ENCODE data around the gene NAB2. TPM values are rescaled to one million over a fixed set of nuclear protein-coding genes. Genes with fewer than 3 reads are reported as not detected.

NAB2 gene
- total and polyA plus RNA-seq, 4 donors, result 1.9 to 10.0 (median 6.2) TPM

DNA sequence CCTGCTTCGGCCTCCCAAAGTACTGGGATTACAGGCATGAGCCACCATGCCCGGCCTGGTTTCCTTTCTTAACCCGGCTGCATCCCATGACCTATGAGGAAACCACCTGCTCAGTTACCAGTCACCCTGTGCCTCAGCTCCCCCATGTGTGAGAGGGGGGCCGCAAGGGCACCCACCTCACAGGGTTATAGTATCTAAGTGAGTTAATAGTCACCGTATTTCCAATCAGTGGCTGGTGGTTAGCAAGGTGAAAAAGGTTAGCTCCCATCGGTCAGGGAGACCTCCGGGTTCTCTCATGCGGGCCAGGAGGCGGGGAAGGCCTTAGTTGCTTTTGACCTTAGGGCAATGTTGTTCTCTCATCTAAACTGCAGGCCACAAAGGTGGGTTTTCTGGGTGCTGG lies 46.0 kb downstream of the NAB2 start (continued):
- TF ChIP-seq, protein P1, sequence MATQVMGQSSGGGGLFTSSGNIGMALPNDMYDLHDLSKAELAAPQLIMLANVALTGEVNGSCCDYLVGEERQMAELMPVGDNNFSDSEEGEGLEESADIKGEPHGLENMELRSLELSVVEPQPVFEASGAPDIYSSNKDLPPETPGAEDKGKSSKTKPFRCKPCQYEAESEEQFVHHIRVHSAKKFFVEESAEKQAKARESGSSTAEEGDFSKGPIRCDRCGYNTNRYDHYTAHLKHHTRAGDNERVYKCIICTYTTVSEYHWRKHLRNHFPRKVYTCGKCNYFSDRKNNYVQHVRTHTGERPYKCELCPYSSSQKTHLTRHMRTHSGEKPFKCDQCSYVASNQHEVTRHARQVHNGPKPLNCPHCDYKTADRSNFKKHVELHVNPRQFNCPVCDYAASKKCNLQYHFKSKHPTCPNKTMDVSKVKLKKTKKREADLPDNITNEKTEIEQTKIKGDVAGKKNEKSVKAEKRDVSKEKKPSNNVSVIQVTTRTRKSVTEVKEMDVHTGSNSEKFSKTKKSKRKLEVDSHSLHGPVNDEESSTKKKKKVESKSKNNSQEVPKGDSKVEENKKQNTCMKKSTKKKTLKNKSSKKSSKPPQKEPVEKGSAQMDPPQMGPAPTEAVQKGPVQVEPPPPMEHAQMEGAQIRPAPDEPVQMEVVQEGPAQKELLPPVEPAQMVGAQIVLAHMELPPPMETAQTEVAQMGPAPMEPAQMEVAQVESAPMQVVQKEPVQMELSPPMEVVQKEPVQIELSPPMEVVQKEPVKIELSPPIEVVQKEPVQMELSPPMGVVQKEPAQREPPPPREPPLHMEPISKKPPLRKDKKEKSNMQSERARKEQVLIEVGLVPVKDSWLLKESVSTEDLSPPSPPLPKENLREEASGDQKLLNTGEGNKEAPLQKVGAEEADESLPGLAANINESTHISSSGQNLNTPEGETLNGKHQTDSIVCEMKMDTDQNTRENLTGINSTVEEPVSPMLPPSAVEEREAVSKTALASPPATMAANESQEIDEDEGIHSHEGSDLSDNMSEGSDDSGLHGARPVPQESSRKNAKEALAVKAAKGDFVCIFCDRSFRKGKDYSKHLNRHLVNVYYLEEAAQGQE (IDR thresholded peaks at IDR 0.05), result no peak
- no peak for TF ChIP-seq HNF4A (conservative IDR thresholded peaks at IDR 0.05)
- TF ChIP-seq HNF4G (IDR thresholded peaks at IDR 0.05), result no peak

DNA sequence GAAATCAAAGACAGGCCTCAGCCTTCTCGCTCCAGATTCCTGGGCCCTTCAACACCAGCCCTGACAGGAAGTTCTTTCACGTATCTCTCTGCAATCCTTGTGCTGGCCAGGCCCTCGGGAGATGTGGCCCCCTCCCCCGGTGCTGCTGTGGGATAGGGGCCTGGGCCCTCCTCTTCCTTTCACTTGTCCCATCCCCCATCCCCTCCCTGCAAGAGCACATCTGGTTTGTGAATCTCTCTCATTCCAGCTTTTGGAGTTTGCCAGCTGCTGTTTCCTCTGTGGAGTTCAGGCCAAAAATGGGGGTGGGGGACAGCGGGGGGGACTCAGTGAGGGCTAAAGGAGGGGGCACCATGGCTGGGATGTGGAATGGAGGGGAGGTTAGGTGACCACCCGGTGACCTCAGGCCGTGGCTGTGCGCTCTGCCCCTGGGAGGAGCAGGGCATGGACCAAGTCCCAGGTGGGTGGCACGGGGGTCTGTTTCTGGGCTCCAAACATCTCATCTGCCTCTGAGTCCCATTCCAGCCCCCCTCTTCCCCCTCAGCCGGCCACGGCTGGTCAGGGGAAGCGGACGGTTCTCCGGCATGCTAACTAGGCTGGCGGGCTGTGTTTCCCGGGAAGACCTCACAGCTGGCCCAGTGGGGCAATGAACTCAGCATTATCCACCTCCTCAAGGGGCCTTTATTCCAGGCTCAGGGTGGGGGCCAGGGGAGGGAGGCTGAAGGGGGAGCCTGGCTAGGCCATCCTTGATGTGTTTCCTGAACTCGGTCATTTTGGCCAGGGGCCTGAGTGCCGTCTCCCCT lies 46.8 kb downstream of the NAB2 start:
- H3K27me3 ChIP-seq (ENCODE audit: control insufficient read depth in 4 of 4, insufficient read depth in 4 of 4, low read length in 3 of 4), result no peaks in the 10 kb centered on the region
- H3K9ac ChIP-seq (ENCODE audit: low read depth in 1 of 2, low read length in 2 of 2), result no peak overlapping the region
- H3K36me3 ChIP-seq (ENCODE audit: control insufficient read depth in 4 of 4, insufficient read depth in 3 of 4, low read depth in 1 of 4, low read length in 3 of 4), result peaks cover 0 to 2% (median 1%) of the 10 kb centered on the region in 4 donors
- H3K4me3 ChIP-seq (ENCODE audit: low read depth in 1 of 3, low read length in 3 of 3), result no peak overlapping the region
- no peak for DNase-seq (ENCODE audit: low spot score)
- no peak for TF ChIP-seq EGR1 (IDR thresholded peaks at IDR 0.05; ENCODE audit: low read depth in 2 of 2)
- TF ChIP-seq RAD21 (IDR thresholded peaks at IDR 0.05), result no peak
- peak; percentile 18 for TF ChIP-seq SP1 (IDR thresholded peaks at IDR 0.05)
- no peak for TF ChIP-seq JUND (IDR thresholded peaks at IDR 0.05)
- TF ChIP-seq RXRA (IDR thresholded peaks at IDR 0.05), result peak; percentile 41 to 52
- WGBS, result 50% methylated on average over 18 of the region's 18 CpGs
- H3K27ac ChIP-seq (ENCODE audit: low read depth in 1 of 2, low read length in 2 of 2), result peak overlapping the region; percentile 83 to 84
- no peaks in the 10 kb centered on the region for H3K9me3 ChIP-seq (ENCODE audit: control insufficient read depth in 4 of 4, low read length in 3 of 4)
- H3K4me1 ChIP-seq (ENCODE audit: control insufficient read depth in 4 of 4, insufficient read depth in 4 of 4, low read length in 3 of 4), result peaks cover 46 to 96% (median 81%) of the 10 kb centered on the region in 4 donors

DNA sequence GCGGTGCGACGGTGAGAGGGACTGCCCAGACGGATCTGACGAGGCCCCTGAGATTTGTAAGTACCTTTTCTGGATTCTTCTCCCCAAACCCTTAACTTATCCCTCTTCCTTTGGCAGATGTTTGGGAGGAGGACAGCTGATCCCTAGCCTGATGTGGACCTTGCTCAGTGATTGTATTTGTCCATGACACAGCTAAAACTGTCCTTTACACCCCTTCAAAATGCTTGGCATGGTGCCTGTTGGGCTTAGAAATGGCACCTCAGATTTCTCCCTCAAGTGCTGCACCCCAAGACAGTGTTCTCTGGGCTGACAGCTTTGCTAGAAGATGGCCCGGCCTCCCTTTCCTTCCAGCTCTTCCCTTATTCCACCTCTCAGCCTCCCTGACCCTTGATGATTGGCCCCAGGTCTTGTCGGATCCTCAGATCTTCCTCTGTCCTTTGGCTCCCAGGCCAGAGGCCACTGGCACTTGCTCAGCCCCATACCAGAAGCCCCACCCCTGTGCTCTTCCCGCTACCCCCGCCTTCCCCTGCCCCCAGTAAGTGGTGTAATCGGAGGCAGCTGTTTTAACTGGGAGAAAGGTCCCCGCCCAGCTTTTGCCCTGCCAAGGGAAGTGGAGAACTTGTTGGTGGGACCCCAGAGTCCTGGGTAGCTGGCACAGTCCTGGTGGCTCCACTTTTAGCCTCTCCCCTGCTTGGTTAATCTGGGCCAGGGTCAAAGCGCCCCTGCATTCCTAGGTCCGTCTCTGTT lies 49.8 kb downstream of the NAB2 start:
- Histone ChIP-seq H3K36me3 (ENCODE audit: control insufficient read depth in 4 of 4, insufficient read depth in 3 of 4, low read depth in 1 of 4, low read length in 3 of 4) (peaks cover 17 to 25% (median 21%) of the 10 kb centered on the region in 4 donors), H3K27ac (ENCODE audit: low read depth in 1 of 2, low read length in 2 of 2) (peak overlapping the region; percentile 63 to 93), H3K9ac (ENCODE audit: low read depth in 1 of 2, low read length in 2 of 2) (no peak overlapping the region), H3K27me3 (ENCODE audit: control insufficient read depth in 4 of 4, insufficient read depth in 4 of 4, low read length in 3 of 4) (no peaks in the 10 kb centered on the region), H3K9me3 (ENCODE audit: control insufficient read depth in 4 of 4, low read length in 3 of 4) (no peaks in the 10 kb centered on the region), H3K4me1 (ENCODE audit: control insufficient read depth in 4 of 4, insufficient read depth in 4 of 4, low read length in 3 of 4) (peaks cover 30 to 80% (median 62%) of the 10 kb centered on the region in 4 donors), H3K4me3 (ENCODE audit: low read depth in 1 of 3, low read length in 3 of 3) (peak overlapping the region in 1 of 3 donors; percentile 4)
- 30% methylated on average over 13 of the region's 13 CpGs for WGBS
- DNase-seq (ENCODE audit: low spot score), result peak; percentile 72
- TF ChIP-seq YY1 (IDR thresholded peaks at IDR 0.05) (peak; percentile 56), TAF1 (conservative IDR thresholded peaks at IDR 0.05) (no peak), FOXA1 (IDR thresholded peaks at IDR 0.05) (no peak), JUND (IDR thresholded peaks at IDR 0.05) (peak in 1 of 2 donors; percentile 84), SP1 (IDR thresholded peaks at IDR 0.05) (peak; percentile 89), RXRA (IDR thresholded peaks at IDR 0.05) (peak; percentile 94 to 95), FOXA2 (IDR thresholded peaks at IDR 0.05) (peak; percentile 17), HNF4A (conservative IDR thresholded peaks at IDR 0.05) (peak; percentile 97 to 98), RAD21 (IDR thresholded peaks at IDR 0.05) (no peak), NR2F2 (IDR thresholded peaks at IDR 0.05) (peak; percentile 91), GABPA (IDR thresholded peaks at IDR 0.05 in 1 of 2, conservative IDR thresholded peaks at IDR 0.05 in 1 of 2) (peak in 1 of 2 donors; percentile 20)
- TF ChIP-seq, protein P2, sequence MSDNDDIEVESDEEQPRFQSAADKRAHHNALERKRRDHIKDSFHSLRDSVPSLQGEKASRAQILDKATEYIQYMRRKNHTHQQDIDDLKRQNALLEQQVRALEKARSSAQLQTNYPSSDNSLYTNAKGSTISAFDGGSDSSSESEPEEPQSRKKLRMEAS (IDR thresholded peaks at IDR 0.05), result peak; percentile 92
- TF ChIP-seq, protein P3, sequence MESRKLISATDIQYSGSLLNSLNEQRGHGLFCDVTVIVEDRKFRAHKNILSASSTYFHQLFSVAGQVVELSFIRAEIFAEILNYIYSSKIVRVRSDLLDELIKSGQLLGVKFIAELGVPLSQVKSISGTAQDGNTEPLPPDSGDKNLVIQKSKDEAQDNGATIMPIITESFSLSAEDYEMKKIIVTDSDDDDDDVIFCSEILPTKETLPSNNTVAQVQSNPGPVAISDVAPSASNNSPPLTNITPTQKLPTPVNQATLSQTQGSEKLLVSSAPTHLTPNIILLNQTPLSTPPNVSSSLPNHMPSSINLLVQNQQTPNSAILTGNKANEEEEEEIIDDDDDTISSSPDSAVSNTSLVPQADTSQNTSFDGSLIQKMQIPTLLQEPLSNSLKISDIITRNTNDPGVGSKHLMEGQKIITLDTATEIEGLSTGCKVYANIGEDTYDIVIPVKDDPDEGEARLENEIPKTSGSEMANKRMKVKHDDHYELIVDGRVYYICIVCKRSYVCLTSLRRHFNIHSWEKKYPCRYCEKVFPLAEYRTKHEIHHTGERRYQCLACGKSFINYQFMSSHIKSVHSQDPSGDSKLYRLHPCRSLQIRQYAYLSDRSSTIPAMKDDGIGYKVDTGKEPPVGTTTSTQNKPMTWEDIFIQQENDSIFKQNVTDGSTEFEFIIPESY (IDR thresholded peaks at IDR 0.05), result peak; percentile 76
- TF ChIP-seq, protein P4, sequence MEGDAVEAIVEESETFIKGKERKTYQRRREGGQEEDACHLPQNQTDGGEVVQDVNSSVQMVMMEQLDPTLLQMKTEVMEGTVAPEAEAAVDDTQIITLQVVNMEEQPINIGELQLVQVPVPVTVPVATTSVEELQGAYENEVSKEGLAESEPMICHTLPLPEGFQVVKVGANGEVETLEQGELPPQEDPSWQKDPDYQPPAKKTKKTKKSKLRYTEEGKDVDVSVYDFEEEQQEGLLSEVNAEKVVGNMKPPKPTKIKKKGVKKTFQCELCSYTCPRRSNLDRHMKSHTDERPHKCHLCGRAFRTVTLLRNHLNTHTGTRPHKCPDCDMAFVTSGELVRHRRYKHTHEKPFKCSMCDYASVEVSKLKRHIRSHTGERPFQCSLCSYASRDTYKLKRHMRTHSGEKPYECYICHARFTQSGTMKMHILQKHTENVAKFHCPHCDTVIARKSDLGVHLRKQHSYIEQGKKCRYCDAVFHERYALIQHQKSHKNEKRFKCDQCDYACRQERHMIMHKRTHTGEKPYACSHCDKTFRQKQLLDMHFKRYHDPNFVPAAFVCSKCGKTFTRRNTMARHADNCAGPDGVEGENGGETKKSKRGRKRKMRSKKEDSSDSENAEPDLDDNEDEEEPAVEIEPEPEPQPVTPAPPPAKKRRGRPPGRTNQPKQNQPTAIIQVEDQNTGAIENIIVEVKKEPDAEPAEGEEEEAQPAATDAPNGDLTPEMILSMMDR (IDR thresholded peaks at IDR 0.05; ENCODE audit: low read depth, low read length, missing input control), result no peak

Data from liver (tissue), 9 donors.